HG03575 (cell line): Measurements from ENCODE around the gene ANO6.

Experiments
- ATAC-seq: cut with Tn5 transposase; IDR thresholded peaks from one replicate; pipeline ENCODE4 v1.9.1; 2021; ENCODE audit not compliant: unreplicated experiment, insufficient number of reproducible peaks, low FRiP score; ENCODE audit errors: extremely low read depth

ANO6 gene

DNA sequence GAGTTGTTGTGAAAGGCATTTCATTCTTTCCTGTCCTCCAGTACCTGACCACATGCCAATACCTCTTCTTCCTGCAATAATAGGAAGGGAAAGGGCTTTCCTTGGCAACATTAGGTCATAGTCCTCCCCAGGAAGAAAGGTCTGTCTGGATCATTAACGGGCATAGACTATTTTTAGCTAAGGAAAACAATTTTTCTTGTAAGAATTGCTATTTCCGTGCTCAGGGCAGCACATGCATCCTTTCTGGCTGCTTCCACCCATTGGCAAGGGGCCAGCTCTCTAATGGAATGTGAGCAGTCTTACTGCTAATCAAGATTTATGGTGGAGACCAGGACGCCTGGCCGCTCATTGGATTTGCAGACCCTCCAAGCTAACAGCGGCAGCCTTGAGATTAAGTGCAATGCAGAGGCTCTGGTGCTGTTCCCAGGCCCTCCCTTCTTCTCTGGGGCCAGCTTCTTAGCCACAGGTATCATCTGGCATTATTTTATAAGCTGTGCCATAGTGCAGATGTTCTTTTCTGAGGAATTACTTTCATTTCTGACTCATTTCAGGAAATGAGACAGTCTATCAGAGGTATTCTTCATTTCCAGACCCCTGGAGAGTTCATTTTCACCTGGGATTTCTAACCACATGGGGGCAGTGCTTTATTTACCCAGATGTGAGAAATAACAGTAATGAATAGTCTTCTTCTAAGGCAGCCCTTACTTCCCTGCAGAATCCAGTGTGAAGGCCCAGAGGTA lies 52.9 kb downstream of the ANO6 start:
- peak; percentile 47 for ATAC-seq

DNA sequence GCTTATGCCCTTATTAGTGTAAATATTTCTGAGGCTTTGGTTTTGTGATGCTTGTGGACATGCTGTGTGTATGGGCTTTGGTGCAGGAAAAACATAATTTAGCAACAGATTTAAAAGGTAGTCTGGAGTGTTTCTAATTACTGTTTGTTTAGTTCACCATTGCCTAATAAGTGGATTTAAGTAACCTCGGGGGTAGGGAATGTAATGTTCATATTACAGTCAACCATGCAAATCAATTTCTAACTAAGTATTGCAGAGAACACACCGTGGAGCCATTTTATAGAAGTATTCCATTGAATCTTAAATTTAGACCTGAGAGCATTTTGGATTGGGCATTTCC lies 53.5 kb downstream of the ANO6 start:
- ATAC-seq, result no peak

- no peak for ATAC-seq
Measured at GRCh38 chr12:45270951-45271350, 55.1 kb downstream of the ANO6 start.

DNA sequence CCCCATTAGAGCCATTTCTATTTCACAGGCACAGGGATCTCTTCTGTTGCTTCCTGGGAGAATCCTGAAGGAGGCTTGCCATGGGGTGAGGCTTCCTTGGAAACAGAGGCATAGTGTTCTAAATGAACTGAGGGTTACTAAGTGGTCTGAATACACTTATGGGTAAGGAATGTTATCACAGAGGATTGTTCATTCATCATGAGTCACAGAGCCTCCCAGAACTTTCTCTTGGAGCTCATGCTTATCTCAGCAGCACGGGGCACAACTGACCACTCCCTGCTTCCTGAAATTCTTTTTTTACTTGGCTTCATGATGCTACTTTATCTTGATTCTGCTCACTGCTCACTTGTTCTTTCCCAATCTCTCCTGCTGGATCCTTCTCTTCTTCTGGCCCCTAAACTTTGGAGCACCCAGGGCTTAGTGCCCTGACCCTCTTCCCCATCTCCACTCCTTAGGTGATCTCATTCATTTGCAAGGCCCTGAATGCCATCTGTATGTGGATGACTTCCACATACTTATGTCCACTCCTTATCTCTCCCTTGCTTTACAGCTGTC lies 57.9 kb downstream of the ANO6 start:
- ATAC-seq, result no peak

DNA sequence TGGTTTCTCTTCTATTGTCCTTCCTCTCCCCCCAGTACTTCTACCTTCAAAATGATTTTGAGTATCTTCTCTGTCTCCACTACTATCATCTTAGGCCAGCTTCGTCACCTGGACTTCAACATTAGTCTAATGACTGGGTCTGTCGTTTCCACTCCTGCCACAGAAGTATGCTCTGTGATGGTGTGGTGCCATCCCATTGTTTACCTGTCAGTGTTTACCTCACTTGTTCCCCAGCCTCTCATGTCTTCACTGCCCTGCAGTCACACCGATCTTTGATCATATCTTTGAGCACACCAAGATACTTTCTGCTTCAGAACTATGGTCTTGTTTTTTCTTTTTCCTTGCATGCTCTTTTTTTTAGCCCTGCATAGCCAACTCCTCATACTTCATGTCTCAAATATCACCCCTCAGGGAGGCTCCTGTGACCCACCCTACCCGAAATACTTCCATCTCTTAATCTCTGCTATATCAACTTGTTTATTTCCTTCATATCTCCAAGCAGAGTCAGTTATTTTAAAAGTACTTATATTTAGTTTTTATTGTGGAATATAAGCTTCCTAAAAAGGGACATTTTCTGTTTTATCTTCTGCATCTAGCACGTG lies 60.4 kb downstream of the ANO6 start:
- ATAC-seq, result no peak

GRCh38 chr12:45278447-45278846 lies 62.6 kb downstream of the ANO6 start:
- no peak for ATAC-seq

DNA sequence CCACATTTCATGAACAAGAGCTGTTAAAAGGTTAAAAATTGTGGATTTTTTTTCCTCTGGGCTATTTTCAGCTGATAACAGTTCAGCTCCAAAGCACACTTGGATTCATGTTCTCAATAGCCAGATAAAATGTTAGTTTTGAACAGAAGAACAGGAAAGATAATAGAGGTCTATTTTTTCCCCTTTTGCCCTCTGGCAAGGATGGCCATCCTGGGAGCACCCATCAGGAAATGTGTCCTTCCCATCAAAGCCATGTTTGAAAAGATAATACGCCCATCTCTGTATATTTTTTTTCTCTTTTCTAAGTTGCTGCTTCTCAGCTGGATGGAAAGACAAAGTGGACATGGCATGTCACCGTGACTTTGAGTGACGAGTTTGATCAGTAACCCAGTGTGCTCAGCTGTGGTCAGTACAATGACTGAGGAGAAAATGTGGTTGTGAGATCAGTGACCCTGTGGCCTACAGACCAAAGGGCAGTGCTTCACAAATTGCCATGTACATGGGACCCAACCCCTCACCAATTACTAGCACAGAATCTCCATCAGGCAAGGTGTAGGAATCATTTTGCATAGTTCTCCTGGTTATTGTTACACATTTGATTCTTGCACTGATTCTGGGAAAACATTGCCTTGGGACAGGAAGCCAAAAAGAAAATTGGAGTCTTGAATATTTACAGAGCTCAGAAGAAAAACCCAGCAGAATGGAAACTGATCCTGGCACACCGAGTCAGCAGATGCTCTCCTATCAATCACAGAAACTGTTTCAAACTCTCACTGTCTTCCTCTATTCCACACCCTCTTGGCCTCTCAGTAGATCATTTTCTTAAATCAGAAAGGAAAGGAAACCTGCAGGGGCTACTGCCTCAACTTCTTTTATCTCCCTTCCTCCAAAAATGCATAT lies 64.3 kb downstream of the ANO6 start:
- ATAC-seq, result no peak

GRCh38 chr12:45281994-45282393 lies 66.1 kb downstream of the ANO6 start:
- no peak for ATAC-seq

DNA sequence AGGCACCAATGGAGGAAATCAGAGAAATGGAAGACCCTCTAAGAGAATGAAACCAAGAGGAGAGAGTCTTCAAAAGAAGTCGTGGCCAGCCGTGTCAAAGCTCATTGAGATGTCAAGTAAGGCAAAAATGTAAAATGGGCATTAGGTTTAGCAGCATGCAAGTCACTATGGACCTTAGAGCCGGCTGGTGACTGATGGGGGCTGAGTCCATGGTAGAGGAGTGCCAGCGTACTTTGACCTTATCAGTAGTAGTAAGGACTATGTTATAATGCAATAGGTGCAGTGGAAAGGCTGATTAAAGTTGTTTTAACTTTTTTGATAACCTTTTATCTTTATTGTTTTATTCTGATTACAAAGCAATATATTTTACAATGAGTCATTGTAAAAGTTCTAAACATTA lies 66.5 kb downstream of the ANO6 start:
- no peak for ATAC-seq

DNA sequence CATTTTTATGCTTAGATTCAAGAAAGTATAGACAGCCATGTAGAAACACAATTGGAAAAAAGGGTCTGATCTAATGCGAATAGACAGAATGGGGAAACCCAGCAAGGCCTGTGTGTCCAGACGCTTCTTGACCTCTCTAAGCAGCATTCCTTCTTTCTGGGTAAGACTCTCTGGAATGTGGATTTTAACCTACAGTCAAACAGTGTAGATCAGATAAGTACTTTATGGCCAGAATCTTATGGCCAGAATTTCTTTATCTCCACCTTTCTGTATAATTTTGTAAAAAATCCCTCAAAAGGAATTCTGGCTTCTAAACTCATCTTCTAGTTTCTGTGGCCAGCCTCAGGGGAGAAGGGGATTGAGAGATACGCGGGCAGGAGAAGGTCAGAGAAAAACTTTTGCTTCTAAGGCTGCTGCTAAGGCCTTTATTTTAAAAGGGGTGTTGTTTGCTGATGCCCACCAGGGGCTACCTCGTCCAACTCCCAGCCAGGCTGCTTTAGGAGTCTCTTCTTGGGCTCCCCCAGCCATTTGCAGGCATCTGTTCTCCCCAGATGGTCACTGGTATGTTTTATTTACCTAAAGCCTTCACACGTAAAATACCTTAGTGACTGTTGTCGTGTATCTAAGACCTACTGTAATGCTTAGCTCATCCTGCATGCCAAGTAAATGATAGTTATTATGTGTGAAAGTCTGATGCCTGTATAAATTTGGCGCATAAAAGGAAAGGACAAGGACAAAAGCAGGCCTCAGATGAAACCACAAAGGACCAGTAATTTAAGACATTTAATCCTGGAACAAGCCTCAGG lies 68.4 kb downstream of the ANO6 start:
- no peak for ATAC-seq

- no peak for ATAC-seq
Measured at GRCh38 chr12:45285717-45286116, 69.8 kb downstream of the ANO6 start.

DNA sequence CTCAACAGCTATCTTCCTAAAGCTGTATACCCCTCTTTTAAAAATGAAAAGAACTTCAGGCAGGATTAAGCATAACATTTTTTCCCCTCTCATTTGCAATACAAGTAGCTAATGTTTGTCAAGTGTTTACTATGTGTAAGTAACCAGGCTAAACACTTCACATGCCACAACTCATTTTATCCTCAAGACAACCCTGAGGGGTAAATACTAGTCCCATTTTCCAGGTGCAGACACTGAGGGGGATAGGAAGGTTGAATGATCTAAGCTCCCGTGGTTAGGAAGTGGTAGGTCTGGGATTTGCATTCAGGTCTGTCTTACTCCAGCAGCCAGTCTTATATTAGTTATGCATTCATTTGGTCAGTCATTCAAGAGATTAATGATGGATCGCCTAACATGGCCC lies 70.7 kb downstream of the ANO6 start:
- ATAC-seq, result no peak

GRCh38 chr12:45289245-45290215 lies 73.6 kb downstream of the ANO6 start:
- no peak for ATAC-seq

- no peak for ATAC-seq
Measured at GRCh38 chr12:45290216-45290605, 74.3 kb downstream of the ANO6 start.

DNA sequence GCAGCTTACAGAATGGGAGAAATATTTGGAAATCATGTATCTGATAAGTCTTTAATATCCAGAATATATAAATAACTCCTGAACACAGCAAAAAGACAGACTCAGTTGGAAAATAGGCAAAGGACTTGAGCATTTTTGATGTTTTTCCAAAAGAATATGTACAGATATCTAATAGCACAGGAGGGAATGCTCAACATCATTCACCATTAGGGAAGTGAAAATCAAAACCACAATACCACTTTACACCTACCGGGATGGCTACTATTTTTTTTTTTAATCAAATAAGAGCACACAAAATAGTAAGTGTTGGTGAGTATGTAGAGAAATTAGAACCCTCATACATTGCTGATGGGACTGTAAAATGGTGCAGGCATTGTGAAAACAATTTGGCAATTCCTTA lies 75.6 kb downstream of the ANO6 start:
- no peak for ATAC-seq

DNA sequence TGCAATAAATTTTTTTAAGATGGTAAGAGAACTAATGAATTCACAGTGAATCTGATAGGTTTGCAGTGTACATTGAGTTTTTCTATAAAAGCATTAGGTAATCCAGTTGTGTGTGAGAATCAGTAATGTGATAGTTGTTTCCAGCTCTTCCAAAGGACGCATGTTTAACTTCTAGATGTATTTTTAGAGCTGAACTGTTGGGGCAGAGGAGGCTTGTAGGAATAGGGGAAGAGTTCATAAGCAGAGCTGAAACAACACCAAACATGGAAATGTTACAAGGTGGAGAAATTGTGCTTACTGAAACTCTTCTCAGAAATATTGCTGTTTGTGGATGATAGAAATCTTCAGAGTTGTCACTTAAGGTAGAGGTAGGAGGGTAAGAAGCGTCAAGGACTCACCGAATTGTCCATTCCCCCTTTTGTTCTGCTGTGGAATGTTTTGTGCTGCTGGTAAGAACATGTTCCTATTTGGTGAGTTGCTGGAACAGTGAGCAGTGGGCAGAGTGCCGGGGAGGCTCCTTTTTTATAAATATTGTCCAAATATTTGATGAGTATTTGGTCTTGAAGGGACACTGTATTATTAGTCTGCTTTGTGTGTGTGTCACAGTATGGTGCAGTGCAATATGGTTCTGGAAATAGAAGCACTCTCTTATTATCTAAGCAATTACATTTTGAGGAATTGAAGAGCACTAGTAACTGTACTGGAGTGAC lies 76.7 kb downstream of the ANO6 start:
- ATAC-seq, result no peak

GRCh38 chr12:45294906-45295305 lies 79.0 kb downstream of the ANO6 start:
- no peak for ATAC-seq
